Trophoblast cell (in vitro differentiated cells and primary cell): ENCODE data around the gene SLC19A1.
A peak's percentile ranks its signal among the peaks of the same experiment; 100 is the strongest.

ENCODE experiments used
- DNase-seq, 2 donors: peaks; one replicate each; pipeline ENCODE4 v3.0.0-alpha.2; 2016
- H2AFZ ChIP-seq: 2 replicates; pipeline ENCODE4 v1.6.1; 2013; ENCODE audit warnings: low read length, moderate library complexity, mild to moderate bottlenecking; ENCODE audit not compliant: insufficient read depth, poor library complexity
- H2AK5ac ChIP-seq: 2 replicates; pipeline ENCODE4 v1.6.1; 2013; ENCODE audit warnings: mild to moderate bottlenecking, low read length
- H2BK120ac ChIP-seq: 2 replicates; pipeline ENCODE4 v1.6.1; 2013; ENCODE audit warnings: low read length, mild to moderate bottlenecking, moderate library complexity; ENCODE audit not compliant: insufficient read depth, poor library complexity
- H2BK12ac ChIP-seq: 2 replicates; pipeline ENCODE4 v1.6.1; 2013; ENCODE audit warnings: mild to moderate bottlenecking, low read length, moderate library complexity
- H2BK5ac ChIP-seq: 2 replicates; pipeline ENCODE4 v1.6.1; 2013; ENCODE audit warnings: low read length, low read depth, moderate library complexity, mild to moderate bottlenecking; ENCODE audit not compliant: poor library complexity
- H3K14ac ChIP-seq: 2 replicates; pipeline ENCODE4 v1.6.1; 2013; ENCODE audit warnings: mild to moderate bottlenecking, low read length
- H3K18ac ChIP-seq: 2 replicates; pipeline ENCODE4 v1.6.1; 2013; ENCODE audit warnings: mild to moderate bottlenecking, low read length
- H3K23ac ChIP-seq: 2 replicates; pipeline ENCODE4 v1.6.1; 2013; ENCODE audit warnings: low read length
- H3K27ac ChIP-seq: 2 replicates; pipeline ENCODE4 v1.5.1; 2013; ENCODE audit warnings: low read depth, mild to moderate bottlenecking, inconsistent platforms, low read length, moderate library complexity
- H3K27me3 ChIP-seq: 2 replicates; pipeline ENCODE4 v1.6.1; 2013; ENCODE audit warnings: inconsistent platforms, mild to moderate bottlenecking, low read length, moderate library complexity; ENCODE audit not compliant: insufficient read depth
- H3K36me3 ChIP-seq, 2 experiments: 1 replicate in 1 of 2; 2 replicates in 1 of 2; pipeline ENCODE4 v1.6.1; 2013; ENCODE audit warnings: low read length in 2 of 2, mild to moderate bottlenecking in 2 of 2, moderate library complexity in 1 of 2; ENCODE audit not compliant: insufficient read depth in 2 of 2, control insufficient read depth in 1 of 2
- H3K4ac ChIP-seq: 2 replicates; pipeline ENCODE4 v1.6.1; 2013; ENCODE audit warnings: low read depth, mild to moderate bottlenecking, low read length, moderate library complexity
- H3K4me1 ChIP-seq, 2 experiments: 1 replicate in 1 of 2; 2 replicates in 1 of 2; pipeline ENCODE4 v1.6.1; 2013; ENCODE audit warnings: low read length in 2 of 2, mild to moderate bottlenecking in 2 of 2, moderate library complexity in 1 of 2; ENCODE audit not compliant: insufficient read depth in 2 of 2, control insufficient read depth in 1 of 2
- H3K4me2 ChIP-seq: 2 replicates; pipeline ENCODE4 v1.6.1; 2013; ENCODE audit warnings: inconsistent platforms, mild to moderate bottlenecking, low read length, moderate library complexity
- H3K4me3 ChIP-seq: 2 replicates; pipeline ENCODE4 v1.5.1; 2013; ENCODE audit warnings: mild to moderate bottlenecking, low read depth, low read length, inconsistent platforms
- H3K79me1 ChIP-seq: one replicate; pipeline ENCODE4 v1.6.1; 2013; ENCODE audit warnings: low read length
- H3K79me2 ChIP-seq: 2 replicates; pipeline ENCODE4 v1.6.1; 2013; ENCODE audit warnings: low read length, mild to moderate bottlenecking; ENCODE audit not compliant: control insufficient read depth, insufficient read depth, poor library complexity
- H3K9ac ChIP-seq: 2 replicates; pipeline ENCODE4 v1.6.1; 2013; ENCODE audit warnings: mild to moderate bottlenecking, low read length
- H3K9me3 ChIP-seq: 2 replicates; pipeline ENCODE4 v1.6.1; 2013; ENCODE audit warnings: low read depth, mild to moderate bottlenecking, control low read depth, inconsistent platforms, low read length; ENCODE audit not compliant: insufficient read depth
- H4K12ac ChIP-seq: 2 replicates; pipeline ENCODE4 v1.6.1; 2013; ENCODE audit warnings: low read depth, mild to moderate bottlenecking, low read length, moderate library complexity
- H4K8ac ChIP-seq: 2 replicates; pipeline ENCODE4 v1.6.1; 2013; ENCODE audit warnings: low read depth, mild to moderate bottlenecking, low read length, moderate library complexity
- H4K91ac ChIP-seq: one replicate; pipeline ENCODE4 v1.6.1; 2013; ENCODE audit warnings: low read depth, mild to moderate bottlenecking, low read length, moderate library complexity
- WGBS: extraction: QIAGEN DNeasy Blood & Tissue Kit; methylation state at CpG from one replicate; pipeline ENCODE4 v1.1.7; 2013; ENCODE audit warnings: missing lambda C conversion rate; ENCODE audit not compliant: insufficient read length, insufficient coverage; ENCODE audit errors: extremely low coverage; 5-methylcytosine and 5-hydroxymethylcytosine counted together

Gene SLC19A1

GRCh38 chr21:45558044-45558721 is 15.9 kb upstream of the SLC19A1 start:
- DNase-seq = no peak
- no peak overlapping the region for H3K4ac ChIP-seq
- no peak overlapping the region for H3K18ac ChIP-seq
- H3K79me2 ChIP-seq = no peaks in the 10 kb centered on the region
- no peak overlapping the region for H3K14ac ChIP-seq
- no peak overlapping the region for H2BK12ac ChIP-seq
- H2BK5ac ChIP-seq = no peak overlapping the region
- no peak overlapping the region for H2AK5ac ChIP-seq
- no peak overlapping the region for H3K27ac ChIP-seq
- peaks cover 4% of the 10 kb centered on the region for H3K79me1 ChIP-seq
- no peaks in the 10 kb centered on the region for H3K27me3 ChIP-seq
- no peaks in the 10 kb centered on the region for H3K9me3 ChIP-seq
- no peak overlapping the region for H4K91ac ChIP-seq
- no peak overlapping the region for H3K9ac ChIP-seq
- H4K12ac ChIP-seq = no peak overlapping the region
- H3K4me2 ChIP-seq = no peak overlapping the region
- peaks cover 0 to 2% of the 10 kb centered on the region in 2 experiments for H3K4me1 ChIP-seq
- H4K8ac ChIP-seq = no peak overlapping the region
- no peak overlapping the region for H2BK120ac ChIP-seq
- no CpG with 5 or more reads among the region's 26 CpGs for WGBS
- no peak overlapping the region for H3K23ac ChIP-seq
- H3K36me3 ChIP-seq = no peaks in the 10 kb centered on the region
- H2AFZ ChIP-seq = no peak overlapping the region
- H3K4me3 ChIP-seq = no peak overlapping the region

- Histone ChIP-seq H2BK5ac (no peak overlapping the region), H4K91ac (no peak overlapping the region), H2AK5ac (no peak overlapping the region), H2AFZ (no peak overlapping the region), H4K8ac (no peak overlapping the region), H3K27ac (no peak overlapping the region), H3K4me2 (no peak overlapping the region), H4K12ac (no peak overlapping the region), H2BK12ac (no peak overlapping the region), H3K4me3 (no peak overlapping the region), H3K79me2 (no peaks in the 10 kb centered on the region), H3K18ac (no peak overlapping the region), H3K23ac (no peak overlapping the region), H3K27me3 (no peaks in the 10 kb centered on the region), H3K9ac (no peak overlapping the region), H3K4me1 (peaks cover 2 to 5% of the 10 kb centered on the region in 2 experiments), H3K4ac (no peak overlapping the region), H3K14ac (no peak overlapping the region), H3K36me3 (no peaks in the 10 kb centered on the region), H3K79me1 (peaks cover 4% of the 10 kb centered on the region), H3K9me3 (no peaks in the 10 kb centered on the region), H2BK120ac (no peak overlapping the region)
- no peak for DNase-seq
- no CpG with 5 or more reads among the region's 14 CpGs for WGBS
Observed at GRCh38 chr21:45557616-45558043, 15.4 kb upstream of the SLC19A1 start.

DNA sequence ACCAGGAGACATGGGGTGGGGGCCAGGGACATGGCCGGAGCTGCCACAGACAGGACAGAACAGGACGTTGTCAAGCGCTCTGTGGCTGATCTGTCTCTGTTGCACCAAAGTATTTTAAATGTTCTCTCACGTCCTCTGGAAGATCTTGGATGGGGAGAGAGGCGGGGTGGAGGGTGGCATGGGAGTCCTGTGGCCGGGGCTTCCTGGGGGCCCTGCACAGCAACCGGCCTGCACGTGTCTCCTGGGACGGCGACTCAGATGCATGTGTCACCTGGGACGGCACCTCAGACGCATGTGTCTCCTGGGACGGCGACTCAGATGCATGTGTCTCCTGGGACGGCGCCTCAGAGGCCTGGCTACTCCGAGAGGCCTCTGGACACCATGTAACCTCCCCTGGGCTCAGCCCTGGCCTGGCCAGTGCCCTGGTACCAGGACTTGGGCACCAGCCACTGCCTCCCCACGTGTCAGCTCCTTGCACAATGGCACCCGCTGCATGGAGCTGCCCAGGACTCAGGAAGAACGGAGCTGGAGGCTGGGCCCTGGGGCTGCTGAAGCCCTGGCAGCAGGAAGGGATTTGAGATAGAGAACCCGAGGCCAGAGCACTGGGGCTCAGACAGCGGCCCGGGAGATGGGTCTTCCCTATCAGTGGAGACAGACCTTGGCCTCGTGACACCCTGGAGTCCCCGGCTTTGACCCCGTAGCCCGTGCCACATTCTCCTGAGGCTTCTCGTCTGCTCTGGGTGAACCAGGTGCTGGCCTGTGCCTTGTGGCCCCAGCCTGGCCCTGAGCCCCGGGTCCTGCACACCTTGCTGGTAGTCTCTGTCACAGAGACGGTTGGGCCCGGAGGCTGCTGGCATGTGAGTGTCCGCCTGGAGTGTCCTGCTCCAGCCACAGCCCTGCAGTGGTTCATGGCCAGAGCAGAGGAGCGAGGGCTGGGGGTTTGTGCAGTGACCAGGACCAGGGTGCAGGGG is 14.7 kb upstream of the SLC19A1 start:
- Histone ChIP-seq H3K9me3 (no peaks in the 10 kb centered on the region), H3K18ac (no peak overlapping the region), H3K79me1 (peaks cover 4% of the 10 kb centered on the region), H3K27me3 (no peaks in the 10 kb centered on the region), H3K4me1 (peaks cover 3 to 5% of the 10 kb centered on the region in 2 experiments), H4K91ac (no peak overlapping the region), H3K79me2 (no peaks in the 10 kb centered on the region), H2BK5ac (no peak overlapping the region), H3K27ac (no peak overlapping the region), H4K8ac (no peak overlapping the region), H2BK12ac (no peak overlapping the region), H3K36me3 (no peaks in the 10 kb centered on the region), H4K12ac (no peak overlapping the region), H2BK120ac (no peak overlapping the region), H2AFZ (no peak overlapping the region), H3K14ac (no peak overlapping the region), H3K9ac (no peak overlapping the region), H2AK5ac (no peak overlapping the region), H3K4me3 (no peak overlapping the region), H3K4ac (no peak overlapping the region), H3K23ac (no peak overlapping the region), H3K4me2 (no peak overlapping the region)
- DNase-seq = no peak
- no CpG with 5 or more reads among the region's 33 CpGs for WGBS

DNA sequence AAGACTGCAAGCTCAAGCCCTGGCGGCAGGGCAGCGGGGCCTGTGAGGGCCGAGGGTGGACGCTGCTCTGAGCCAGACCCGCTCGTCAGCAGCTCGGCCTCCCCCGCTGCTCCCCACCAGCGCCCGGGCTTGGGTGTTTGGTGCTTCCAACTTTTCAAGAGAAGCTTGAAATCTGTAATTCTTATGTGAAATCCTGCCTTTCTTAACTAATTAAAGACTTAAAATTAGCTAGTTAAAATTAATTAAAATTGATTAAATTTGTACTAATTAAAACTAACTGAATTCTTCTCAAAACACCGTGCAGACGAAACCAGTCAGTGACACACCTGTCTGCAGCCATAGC is 14.0 kb upstream of the SLC19A1 start:
- Histone ChIP-seq H4K12ac (no peak overlapping the region), H3K4me1 (peaks cover 5% of the 10 kb centered on the region in 2 experiments), H2BK5ac (no peak overlapping the region), H3K23ac (no peak overlapping the region), H3K36me3 (no peaks in the 10 kb centered on the region), H4K91ac (no peak overlapping the region), H3K79me2 (no peaks in the 10 kb centered on the region), H3K14ac (no peak overlapping the region), H3K4me3 (no peak overlapping the region), H3K79me1 (peaks cover 4% of the 10 kb centered on the region), H3K4ac (no peak overlapping the region), H3K4me2 (peak overlapping the region; percentile 60), H3K9me3 (no peaks in the 10 kb centered on the region), H2BK12ac (no peak overlapping the region), H2AK5ac (no peak overlapping the region), H3K18ac (no peak overlapping the region), H3K27ac (no peak overlapping the region), H3K27me3 (no peaks in the 10 kb centered on the region), H3K9ac (no peak overlapping the region), H2BK120ac (no peak overlapping the region), H4K8ac (no peak overlapping the region), H2AFZ (no peak overlapping the region)
- DNase-seq = no peak
- WGBS = no CpG with 5 or more reads among the region's 12 CpGs
